Endothelial cell of umbilical vein (primary cell): ENCODE results near the gene TEX28.
A peak's percentile ranks its signal among the peaks of the same experiment; 100 is the strongest.

Source experiments
- CTCF ChIP-seq, 2 donors: IDR thresholded peaks; 1 replicate in 1 of 2; 2 replicates in 1 of 2; pipeline ENCODE4 v1.5.1; 2011; ENCODE audit warnings: low read length in 2 of 2, mild to moderate bottlenecking in 2 of 2, moderate library complexity in 2 of 2, control low read depth in 1 of 2, inconsistent platforms in 1 of 2, low read depth in 1 of 2; ENCODE audit not compliant: insufficient read depth in 1 of 2; ENCODE audit errors: extremely low read depth in 1 of 2
- MYC ChIP-seq: IDR thresholded peaks from one replicate; pipeline ENCODE4 v1.6.1; 2011; ENCODE audit warnings: mild to moderate bottlenecking, low read depth, low read length
- POLR2A ChIP-seq: IDR thresholded peaks from 2 replicates; pipeline ENCODE4 v1.6.1; 2012; ENCODE audit warnings: low read depth, mild to moderate bottlenecking, control low read depth, low read length

- TF ChIP-seq CTCF (IDR thresholded peaks at IDR 0.05; ENCODE audit: extremely low read depth in 1 of 2, insufficient read depth in 1 of 2, low read depth in 1 of 2, low read length in 2 of 2), result no peak
- peak; percentile 15 for TF ChIP-seq MYC
- TF ChIP-seq POLR2A, result no peak
These were observed 38.9 kb upstream of the TEX28 start for GRCh38 chrX:154333837-154334271.
